NCI-H1092 (cell line): ENCODE measurements around the gene GSE1.

Experiments
- DNase-seq: peaks from one replicate; lab custom pipeline; 2025; lab: John Stamatoyannopoulos, UW

The GSE1 gene

GRCh38 chr16:85722128-85722893 is 109.2 kb downstream of the GSE1 start:
- DNase-seq, result no peak

- DNase-seq, result no peak
Observed at GRCh38 chr16:85724126-85724879, 111.2 kb downstream of the GSE1 start.

- no peak for DNase-seq
Observed at GRCh38 chr16:85724936-85725335, 111.8 kb downstream of the GSE1 start.
